Central memory CD4-positive, alpha-beta T cell (primary cell): Measurements from ENCODE around the gene TMEM26.

Experiments used
- DNase-seq: peaks from one replicate; pipeline ENCODE4 v3.0.0; 2022
- total RNA-seq, 3 experiments: gene quantifications; one replicate each; lab custom pipeline; 2026; lab: John Stamatoyannopoulos, UW

TMEM26 gene
- 0 reads per million in 3 experiments for total RNA-seq

- no peak for DNase-seq
These were observed at the start of gene TMEM26 for GRCh38 chr10:61452655-61453641. Gene TMEM26, minus strand, starts transcription at chr10:61453381. Its CDS starts 300 bp downstream, at chr10:61453081.

- no peak for DNase-seq
These were observed 47.3 kb upstream of the TMEM26 start for GRCh38 chr10:61500460-61500859.

GRCh38 chr10:61492364-61492995 is 39.3 kb upstream of the TMEM26 start:
- DNase-seq = no peak

GRCh38 chr10:61487506-61487905 is 34.3 kb upstream of the TMEM26 start:
- DNase-seq = no peak

- no peak for DNase-seq
These were observed 33.7 kb upstream of the TMEM26 start for GRCh38 chr10:61486738-61487396.

- no peak for DNase-seq
These were observed 33.1 kb upstream of the TMEM26 start for GRCh38 chr10:61486251-61486650.

GRCh38 chr10:61481597-61481996 is 28.4 kb upstream of the TMEM26 start:
- no peak for DNase-seq

GRCh38 chr10:61480208-61480607 is 27.0 kb upstream of the TMEM26 start:
- no peak for DNase-seq

GRCh38 chr10:61478621-61479312 is 25.6 kb upstream of the TMEM26 start:
- DNase-seq = no peak

- DNase-seq = no peak
These were observed 24.3 kb upstream of the TMEM26 start for GRCh38 chr10:61477451-61477850.

GRCh38 chr10:61476529-61476928 is 23.3 kb upstream of the TMEM26 start:
- no peak for DNase-seq

- DNase-seq = no peak
These were observed 22.3 kb upstream of the TMEM26 start for GRCh38 chr10:61475449-61475873.

GRCh38 chr10:61472090-61472674 is 19.0 kb upstream of the TMEM26 start:
- DNase-seq = no peak

- no peak for DNase-seq
These were observed 18.3 kb upstream of the TMEM26 start for GRCh38 chr10:61471491-61471890.

- DNase-seq = no peak
These were observed 17.6 kb upstream of the TMEM26 start for GRCh38 chr10:61470740-61471139.

- DNase-seq = no peak
These were observed 12.9 kb upstream of the TMEM26 start for GRCh38 chr10:61465901-61466632.

GRCh38 chr10:61465171-61465496 is 12.0 kb upstream of the TMEM26 start:
- no peak for DNase-seq

GRCh38 chr10:61464461-61465170 is 11.4 kb upstream of the TMEM26 start:
- no peak for DNase-seq

- DNase-seq = no peak
These were observed 10.1 kb upstream of the TMEM26 start for GRCh38 chr10:61463035-61463909.

GRCh38 chr10:61460835-61461234 is 7.7 kb upstream of the TMEM26 start:
- DNase-seq = no peak
